K562 (cell line): ENCODE measurements around the gene OR5J2. TPM values are rescaled to one million over a fixed set of nuclear protein-coding genes. Genes with fewer than 3 reads are reported as not detected.

ENCODE experiments used
- ATAC-seq: fragments of 200-7000 bp; cut with Tn5 transposase; 3 replicates; pipeline ENCODE4 v1.9.1; 2020; ENCODE audit warnings: moderate library complexity
- BruUV-seq: library from RNA; stranded (reverse); fragments of 400-500 nt; replicated peaks from 2 replicates; lab custom pipeline; 2021; lab: Mats Ljungman, UMichigan
- CTCF ChIA-PET: fragments of 300-600 bp; formaldehyde crosslinking; extraction: SDS; loops from one replicate; lab custom pipeline; 2021; ENCODE audit warnings: low intra/inter-chr PET ratio; lab: Yijun Ruan, JAX
- POLR2A ChIA-PET: fragments of 300-600, 350-650 bp; sonication (Branson Sonifier 250); formaldehyde crosslinking; extraction: SDS; loops from one replicate; lab custom pipeline; 2021; ENCODE audit warnings: antibody characterized with exemption, inconsistent platforms; lab: Yijun Ruan, JAX
- DNase-seq, 4 experiments: peaks; one replicate each; pipeline versions ENCODE4 v3.0.0 to v3.0.0-alpha.2; 2011 to 2018; ENCODE audit warnings: low spot score in 3 of 4, mixed read lengths in 3 of 4; ENCODE audit errors: extremely low read depth in 1 of 4
- FAIRE-seq: peaks from 2 replicates; lab custom pipeline; 2011; peaks lifted over from hg19 to GRCh38; lab: Jason Lieb, UNC
- H2AFZ ChIP-seq: 2 replicates; pipeline ENCODE4 v1.6.0; 2011; ENCODE audit warnings: low read depth, low read length, control low read depth, inconsistent platforms
- H3K27ac ChIP-seq: fragments of 200-600 bp; 3 replicates; pipeline ENCODE4 v1.8.0; 2011; ENCODE audit warnings: low read depth, mild to moderate bottlenecking, control low read depth, inconsistent platforms, low read length, moderate library complexity, mixed read lengths; ENCODE audit errors: extremely low read depth
- H3K27me3 ChIP-seq, 2 experiments: fragments of 300-600 bp in 1 of 2; 2 replicates in 1 of 2; 3 replicates in 1 of 2; pipeline versions ENCODE4 v1.6.0 to v1.8.0; 2011; ENCODE audit warnings: inconsistent platforms in 2 of 2, low read length in 2 of 2, mild to moderate bottlenecking in 1 of 2, mixed read lengths in 1 of 2, moderate library complexity in 1 of 2; ENCODE audit not compliant: control insufficient read depth in 2 of 2, insufficient read depth in 2 of 2
- H3K36me3 ChIP-seq: fragments of 300-600 bp; 3 replicates; pipeline ENCODE4 v1.8.0; 2011; ENCODE audit warnings: mild to moderate bottlenecking, low read length, inconsistent platforms; ENCODE audit not compliant: control insufficient read depth, insufficient read depth
- H3K4me1 ChIP-seq, 2 experiments: fragments of 200-600 bp in 1 of 2; replicated peaks in 1 of 2; 2 replicates in 1 of 2; 3 replicates in 1 of 2; pipeline versions ENCODE4 v1.5.1 to v1.8.0; 2011; ENCODE audit warnings: inconsistent platforms in 2 of 2, low read length in 2 of 2, mild to moderate bottlenecking in 1 of 2, mixed read lengths in 1 of 2, moderate library complexity in 1 of 2; ENCODE audit not compliant: control insufficient read depth in 2 of 2, insufficient read depth in 2 of 2
- H3K4me2 ChIP-seq: 2 replicates; pipeline ENCODE4 v1.6.1; 2011; ENCODE audit warnings: low read length, control low read depth, inconsistent platforms, mixed read lengths; ENCODE audit not compliant: insufficient read depth
- H3K4me3 ChIP-seq: fragments of 200-600 bp; sonication (generic), shearing (Covaris generic); 2 replicates; pipeline ENCODE4 v1.5.1; 2016; ENCODE audit warnings: control low read depth, inconsistent platforms
- H3K79me2 ChIP-seq: fragments of 200-600 bp; 3 replicates; pipeline ENCODE4 v1.8.0; 2011; ENCODE audit warnings: low read length, inconsistent platforms; ENCODE audit not compliant: control insufficient read depth, insufficient read depth
- H3K9ac ChIP-seq, 2 experiments: 2 replicates each; pipeline versions ENCODE4 v1.6.0 to v1.6.1; 2011; ENCODE audit warnings: low read depth in 2 of 2, low read length in 2 of 2, control low read depth in 1 of 2, inconsistent platforms in 1 of 2, mild to moderate bottlenecking in 1 of 2, mixed read lengths in 1 of 2; ENCODE audit not compliant: insufficient read depth in 1 of 2
- H3K9me1 ChIP-seq: one replicate; pipeline ENCODE4 v1.6.0; 2011; ENCODE audit warnings: inconsistent platforms, mild to moderate bottlenecking, low read length, moderate library complexity; ENCODE audit not compliant: control insufficient read depth, insufficient read depth
- H3K9me3 ChIP-seq: replicated peaks from 2 replicates; pipeline ENCODE4 v1.5.1; 2011; ENCODE audit warnings: low read depth, low read length, inconsistent platforms; ENCODE audit not compliant: control insufficient read depth, insufficient read depth
- H4K20me1 ChIP-seq: replicated peaks from 2 replicates; pipeline ENCODE4 v1.6.1; 2011; ENCODE audit warnings: low read length, inconsistent platforms, mixed read lengths; ENCODE audit not compliant: control insufficient read depth, insufficient read depth
- BHLHE40 ChIP-seq: IDR thresholded peaks from 2 replicates; pipeline ENCODE4 v1.6.1; 2011; ENCODE audit warnings: low read length, improper control_type of control experiment
- BRF2 ChIP-seq: IDR thresholded peaks from 3 replicates; pipeline ENCODE4 v1.6.1; 2011; ENCODE audit warnings: borderline replicate concordance, mild to moderate bottlenecking; ENCODE audit not compliant: insufficient read length, insufficient read depth
- C11orf30 ChIP-seq: fragments of 450-650 bp; IDR thresholded peaks from 2 replicates; pipeline ENCODE4 v1.6.1; 2016; ENCODE audit warnings: low read depth, mild to moderate bottlenecking
- CEBPB ChIP-seq: fragments of 450-650 bp; IDR thresholded peaks from 2 replicates; pipeline ENCODE4 v1.6.1; 2016; ENCODE audit warnings: missing genetic modification characterization, missing compliant biosample characterization
- ETV5 ChIP-seq: sonication (generic); formaldehyde crosslinking; IDR thresholded peaks from 2 replicates; pipeline ENCODE4 v1.4.0; 2020; ENCODE audit warnings: low read depth, mild to moderate bottlenecking, missing genetic modification reagents
- GATA2 ChIP-seq: sonication (generic); formaldehyde crosslinking; IDR thresholded peaks from 2 replicates; pipeline ENCODE4 v1.4.0; 2020; ENCODE audit warnings: mild to moderate bottlenecking, missing genetic modification reagents
- MAFF ChIP-seq: IDR thresholded peaks from 2 replicates; pipeline ENCODE4 v1.6.1; 2012; ENCODE audit warnings: low read length, improper control_type of control experiment
- NFIX ChIP-seq: fragments of 250-450 bp; sonication (Bioruptor Pico); IDR thresholded peaks from 2 replicates; pipeline ENCODE4 v1.4.0; 2020; ENCODE audit warnings: low read depth, mild to moderate bottlenecking, moderate library complexity
- NR0B1 ChIP-seq: fragments of 450-650 bp; IDR thresholded peaks from one replicate; pipeline ENCODE4 v1.6.1; 2018; ENCODE audit warnings: mild to moderate bottlenecking, moderate library complexity; ENCODE audit not compliant: partially characterized antibody
- PCBP2 ChIP-seq: fragments of 200-400 bp; formaldehyde crosslinking; IDR thresholded peaks from 2 replicates; pipeline ENCODE4 v1.6.1; 2018; ENCODE audit warnings: low read length, low read depth, mild to moderate bottlenecking, moderate library complexity; ENCODE audit not compliant: poor library complexity, severe bottlenecking
- POLR3A ChIP-seq: IDR thresholded peaks from 2 replicates; pipeline ENCODE4 v1.6.1; 2011; ENCODE audit warnings: borderline replicate concordance, mild to moderate bottlenecking, moderate library complexity; ENCODE audit not compliant: insufficient read length, insufficient read depth; ENCODE audit errors: extremely low read depth
- RFX7 ChIP-seq: fragments of 250-450 bp; sonication (Bioruptor Pico); IDR thresholded peaks from 2 replicates; pipeline ENCODE4 v1.5.1; 2021; ENCODE audit warnings: mild to moderate bottlenecking
- ZBTB34 ChIP-seq: fragments of 250-450 bp; sonication (Bioruptor Pico); IDR thresholded peaks from 2 replicates; pipeline ENCODE4 v1.8.0; 2021; ENCODE audit warnings: mild to moderate bottlenecking, moderate library complexity
- ZNF140 ChIP-seq: fragments of 250-450 bp; sonication (Bioruptor Pico); IDR thresholded peaks from 2 replicates; pipeline ENCODE4 v1.8.0; 2021; ENCODE audit warnings: moderate library complexity, mild to moderate bottlenecking, inconsistent platforms
- ZNF174 ChIP-seq: fragments of 250-450 bp; sonication (Bioruptor Pico); IDR thresholded peaks from 2 replicates; pipeline ENCODE4 v1.4.0; 2020; ENCODE audit warnings: mild to moderate bottlenecking
- ZNF263 ChIP-seq: sonication (generic); formaldehyde crosslinking; IDR thresholded peaks from 2 replicates; pipeline ENCODE4 v1.8.0; 2022; ENCODE audit warnings: mild to moderate bottlenecking, missing genetic modification reagents, borderline replicate concordance
- ZNF347 ChIP-seq: fragments of 450-650 bp; formaldehyde crosslinking; IDR thresholded peaks from 2 replicates; pipeline ENCODE4 v1.4.0; 2020; ENCODE audit warnings: low read depth, mild to moderate bottlenecking, moderate library complexity
- ZNF586 ChIP-seq: fragments of 450-650 bp; formaldehyde crosslinking; conservative IDR thresholded peaks from 2 replicates; pipeline ENCODE4 v1.4.0; 2020; ENCODE audit warnings: mild to moderate bottlenecking, moderate library complexity
- ZNF707 ChIP-seq: fragments of 250-450 bp; sonication (Bioruptor Pico); conservative IDR thresholded peaks from 2 replicates; pipeline ENCODE4 v1.8.0; 2022; ENCODE audit warnings: inconsistent platforms, mild to moderate bottlenecking, moderate library complexity
- in situ Hi-C: fragments of 300-500 bp; cut with MboI; formaldehyde crosslinking; loops from 4 replicates; pipeline ENCODE4 v1.15.0; 2018; ENCODE audit warnings: inconsistent platforms, mixed read lengths
- intact Hi-C: fragments of 100-400 bp; cut with micrococcal nuclease; formaldehyde crosslinking; loops from 2 replicates; pipeline ENCODE4 v1.14.2; 2022
- polyA plus RNA-seq, 8 experiments: library from polyadenylated mRNA; depleted of rRNA in 4 of 8; stranded (reverse) in 5 of 8; unstranded in 3 of 8; fragments of >200 nt; fragmentation: Nextera tagmentation in 2 of 8; fragmentation: Illumina TruSeq in 1 of 8; extraction: Ambion mirVana in 2 of 8; extraction: Trizol in 1 of 8; gene quantifications; 2 replicates each; pipeline versions ENCODE4 v1.2.1 to v1.2.3, GENCODE V29; 2011 to 2014; ENCODE audit warnings: inconsistent platforms in 1 of 8, missing spikeins in 1 of 8
- total RNA-seq, 7 experiments: library from RNA; depleted of rRNA in 6 of 7; stranded (reverse); fragments of >200 nt in 6 of 7; fragmentation: Illumina TruSeq in 2 of 7; extraction: Trizol in 2 of 7; gene quantifications; 2 replicates each; pipeline versions ENCODE4 v1.2.1 to v1.2.3, GENCODE V29; 2011 to 2021; ENCODE audit warnings: low replicate concordance in 1 of 7

The OR5J2 gene
- total and polyA plus RNA-seq, 9 of the 15 experiments (the other 6 are each of a cell fraction or from before 2014, with no cell fraction given): not detected

GRCh38 chr11:56172256-56172830, 4.1 kb upstream of the OR5J2 start (continued):
- TF ChIP-seq ETV5 (CRISPR knock-in tag): no peak
- no peak for TF ChIP-seq ZNF263
- TF ChIP-seq BHLHE40: no peak
- peak; percentile 17; the same call in 1 of the 2 replicates for TF ChIP-seq MAFF
- TF ChIP-seq GATA2: no peak
- TF ChIP-seq C11orf30: 0 out of 2 replicates have a peak, but pooled peaks have one; percentile 7
- no peak for TF ChIP-seq BRF2
- TF ChIP-seq ZNF707 (CRISPR knock-in tag): no peak
- no peak for TF ChIP-seq ZNF140 (CRISPR knock-in tag)
- no peak for TF ChIP-seq CEBPB (tag)
- TF ChIP-seq, all 486 proteins: peak for 3

- Histone ChIP-seq H3K9me3 (no peaks in the 10 kb centered on the region), H3K9ac (no peak overlapping the region), H3K36me3 (no peaks in the 10 kb centered on the region), H4K20me1 (no peaks in the 10 kb centered on the region), H3K4me1 (no peaks in the 10 kb centered on the region), H2AFZ (no peak overlapping the region), H3K4me2 (no peak overlapping the region), H3K9me1 (no peaks in the 10 kb centered on the region), H3K27ac (no peak overlapping the region), H3K4me3 (no peak overlapping the region), H3K27me3 (no peaks in the 10 kb centered on the region), H3K79me2 (no peaks in the 10 kb centered on the region)
- ATAC-seq: no peak
- no peak for DNase-seq
- FAIRE-seq: no peak
- POLR2A ChIA-PET: no interaction called here
- CTCF ChIA-PET: no interaction called here
- no TSS peak for BruUV-seq
- in situ Hi-C loops: no loop called here
- intact Hi-C loops: loop anchor here (10.0 kb wide), 1 partner anchor 51 kb away; the partner anchor contains the start of gene OR5T2
- no peak for TF ChIP-seq PCBP2
- TF ChIP-seq RFX7 (CRISPR knock-in tag): no peak
- no peak for TF ChIP-seq NR0B1
- TF ChIP-seq NFIX (CRISPR knock-in tag): no peak
- TF ChIP-seq POLR3A: no peak
- TF ChIP-seq ZNF174 (CRISPR knock-in tag): no peak
- no peak for TF ChIP-seq ZNF586 (CRISPR knock-in tag)
- no peak for TF ChIP-seq ZNF347 (CRISPR knock-in tag)
- no peak for TF ChIP-seq ZBTB34 (CRISPR knock-in tag)
Observed at GRCh38 chr11:56183459-56183858, 7.0 kb downstream of the OR5J2 start.
